ENCODE results near the gene MEI4. TPM values are rescaled to one million over a fixed set of nuclear protein-coding genes. Genes with fewer than 3 reads are reported as not detected.

Gene MEI4
- total RNA-seq, 1 experiment from 2014 or later = not detected

DNA sequence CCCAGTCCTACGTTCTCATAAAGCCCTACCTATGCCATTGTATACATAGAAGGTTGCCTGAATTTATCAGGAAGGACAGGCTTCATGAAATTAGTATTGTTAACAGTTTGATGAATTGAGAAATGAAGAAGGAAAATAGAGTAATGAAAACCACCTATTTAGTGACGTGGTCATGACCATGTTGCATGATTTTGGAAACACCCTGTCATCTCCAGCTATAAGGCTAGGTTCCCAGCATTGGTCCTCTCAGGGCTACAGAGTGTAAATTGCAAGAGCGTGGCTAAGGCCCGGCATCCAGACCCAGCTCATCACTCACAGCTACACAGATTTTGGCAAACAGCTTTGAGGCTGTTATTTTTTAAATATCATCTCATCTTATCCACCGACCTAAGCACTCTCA lies 203.6 kb downstream of the MEI4 start:
- TF ChIP-seq MAX (IDR thresholded peaks at IDR 0.05) = no peak
- TF ChIP-seq SP1 (IDR thresholded peaks at IDR 0.05; ENCODE audit: low read depth) = no peak
- no peak for TF ChIP-seq ZNF274 (IDR thresholded peaks at IDR 0.05; ENCODE audit: low read depth, low read length)
- no peak for TF ChIP-seq POLR2A (IDR thresholded peaks at IDR 0.05; ENCODE audit: borderline replicate concordance, extremely low read depth, insufficient read depth, insufficient read length)
- no peak for TF ChIP-seq SRF (IDR thresholded peaks at IDR 0.05; ENCODE audit: low read depth)
- TF ChIP-seq JUND (IDR thresholded peaks at IDR 0.05) = no peak
- no peak for TF ChIP-seq RAD21 (IDR thresholded peaks at IDR 0.05; ENCODE audit: low read depth)
- no peak for TF ChIP-seq CBX3 (IDR thresholded peaks at IDR 0.05; ENCODE audit: low read depth)
- TF ChIP-seq REST (IDR thresholded peaks at IDR 0.05; ENCODE audit: low read depth) = no peak
- no peak for TF ChIP-seq EZH2phosphoT487 (IDR thresholded peaks at IDR 0.05; ENCODE audit: borderline replicate concordance)
- TF ChIP-seq FOSL1 (IDR thresholded peaks at IDR 0.05; ENCODE audit: low read depth) = no peak
- TF ChIP-seq, protein P1, sequence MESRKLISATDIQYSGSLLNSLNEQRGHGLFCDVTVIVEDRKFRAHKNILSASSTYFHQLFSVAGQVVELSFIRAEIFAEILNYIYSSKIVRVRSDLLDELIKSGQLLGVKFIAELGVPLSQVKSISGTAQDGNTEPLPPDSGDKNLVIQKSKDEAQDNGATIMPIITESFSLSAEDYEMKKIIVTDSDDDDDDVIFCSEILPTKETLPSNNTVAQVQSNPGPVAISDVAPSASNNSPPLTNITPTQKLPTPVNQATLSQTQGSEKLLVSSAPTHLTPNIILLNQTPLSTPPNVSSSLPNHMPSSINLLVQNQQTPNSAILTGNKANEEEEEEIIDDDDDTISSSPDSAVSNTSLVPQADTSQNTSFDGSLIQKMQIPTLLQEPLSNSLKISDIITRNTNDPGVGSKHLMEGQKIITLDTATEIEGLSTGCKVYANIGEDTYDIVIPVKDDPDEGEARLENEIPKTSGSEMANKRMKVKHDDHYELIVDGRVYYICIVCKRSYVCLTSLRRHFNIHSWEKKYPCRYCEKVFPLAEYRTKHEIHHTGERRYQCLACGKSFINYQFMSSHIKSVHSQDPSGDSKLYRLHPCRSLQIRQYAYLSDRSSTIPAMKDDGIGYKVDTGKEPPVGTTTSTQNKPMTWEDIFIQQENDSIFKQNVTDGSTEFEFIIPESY (IDR thresholded peaks at IDR 0.05; ENCODE audit: extremely low read depth, insufficient replicate concordance, low read length) = no peak
- TF ChIP-seq ELF1 (IDR thresholded peaks at IDR 0.05; ENCODE audit: borderline replicate concordance, low read depth) = no peak
- TF ChIP-seq, protein P2, sequence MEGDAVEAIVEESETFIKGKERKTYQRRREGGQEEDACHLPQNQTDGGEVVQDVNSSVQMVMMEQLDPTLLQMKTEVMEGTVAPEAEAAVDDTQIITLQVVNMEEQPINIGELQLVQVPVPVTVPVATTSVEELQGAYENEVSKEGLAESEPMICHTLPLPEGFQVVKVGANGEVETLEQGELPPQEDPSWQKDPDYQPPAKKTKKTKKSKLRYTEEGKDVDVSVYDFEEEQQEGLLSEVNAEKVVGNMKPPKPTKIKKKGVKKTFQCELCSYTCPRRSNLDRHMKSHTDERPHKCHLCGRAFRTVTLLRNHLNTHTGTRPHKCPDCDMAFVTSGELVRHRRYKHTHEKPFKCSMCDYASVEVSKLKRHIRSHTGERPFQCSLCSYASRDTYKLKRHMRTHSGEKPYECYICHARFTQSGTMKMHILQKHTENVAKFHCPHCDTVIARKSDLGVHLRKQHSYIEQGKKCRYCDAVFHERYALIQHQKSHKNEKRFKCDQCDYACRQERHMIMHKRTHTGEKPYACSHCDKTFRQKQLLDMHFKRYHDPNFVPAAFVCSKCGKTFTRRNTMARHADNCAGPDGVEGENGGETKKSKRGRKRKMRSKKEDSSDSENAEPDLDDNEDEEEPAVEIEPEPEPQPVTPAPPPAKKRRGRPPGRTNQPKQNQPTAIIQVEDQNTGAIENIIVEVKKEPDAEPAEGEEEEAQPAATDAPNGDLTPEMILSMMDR (IDR thresholded peaks at IDR 0.05 in 2 of 3, conservative IDR thresholded peaks at IDR 0.05 in 1 of 3; ENCODE audit: borderline replicate concordance in 1 of 3, insufficient read depth in 1 of 3, low read depth in 2 of 3, low read length in 2 of 3) = no peak
- no peak for TF ChIP-seq CEBPB (IDR thresholded peaks at IDR 0.05; ENCODE audit: low read depth)
- TF ChIP-seq POLR2AphosphoS5 (IDR thresholded peaks at IDR 0.05; ENCODE audit: low read depth, low read length) = no peak
- TF ChIP-seq TCF7L2 (IDR thresholded peaks at IDR 0.05; ENCODE audit: borderline replicate concordance, extremely low read depth, insufficient read depth, insufficient read length) = no peak
- no peak for TF ChIP-seq ATF3 (IDR thresholded peaks at IDR 0.05)
- no peak for TF ChIP-seq EZH2 (IDR thresholded peaks at IDR 0.05)
- TF ChIP-seq EGR1 (IDR thresholded peaks at IDR 0.05; ENCODE audit: low read depth) = no peak
- CTCF ChIA-PET = no interaction called here
- Histone ChIP-seq H3K4me1 (ENCODE audit: control insufficient read depth in 1 of 2, insufficient read depth in 2 of 2, low read length in 2 of 2) (no peaks in the 10 kb centered on the region), H3K9me2 (ENCODE audit: insufficient read depth) (no peaks in the 10 kb centered on the region), H2AFZ (ENCODE audit: low read depth, low read length, poor library complexity, severe bottlenecking) (no peak overlapping the region), H3K9me3 (ENCODE audit: control insufficient read depth in 1 of 2, insufficient read depth in 1 of 2, low read depth in 1 of 2, low read length in 2 of 2) (no peaks in the 10 kb centered on the region), H3K36me3 (ENCODE audit: control insufficient read depth in 1 of 2, insufficient read depth in 2 of 2, low read length in 2 of 2) (no peaks in the 10 kb centered on the region), H3K4me3 (replicated peaks in 1 of 2; ENCODE audit: low read depth in 1 of 2, low read length in 2 of 2) (no peak overlapping the region), H3K4me2 (ENCODE audit: low read length) (no peak overlapping the region), H3K79me2 (ENCODE audit: insufficient read depth, low read length) (no peaks in the 10 kb centered on the region), H4K20me1 (ENCODE audit: insufficient read depth) (no peaks in the 10 kb centered on the region), H3K9ac (ENCODE audit: low read length) (no peak overlapping the region), H3K27ac (ENCODE audit: low read depth, low read length) (no peak overlapping the region), H3K27me3 (ENCODE audit: insufficient read depth, low read length) (no peaks in the 10 kb centered on the region)
- ATAC-seq (no peak), DNase-seq (ENCODE audit: low read depth, low spot score) (no peak)
- no TSS peak for BruUV-seq (replicated peaks)
- intact Hi-C loops (cut with micrococcal nuclease) = no loop called here
- POLR2A ChIA-PET = no interaction called here
- RAD21 ChIA-PET (ENCODE audit: low non-redundant PET in 1 of 2, low total read pairs in 2 of 2, uncharacterized antibody in 2 of 2, unreplicated experiment in 2 of 2) = no interaction called here

All from HCT116 (cell line).